NCI-H2107 treated with DMSO at 0.1 percent for 48 hours (cell line): Measurements from ENCODE around the gene ZNF536.
"Not testable (repeated sequence)": the region's sequence is repeated elsewhere in the genome, so short reads cannot be mapped to it uniquely, and the experiment has no call there.

Experiments
- DNase-seq: peaks from one replicate; lab custom pipeline; 2025; ENCODE audit not compliant: unreplicated experiment; lab: John Stamatoyannopoulos, UW

Gene ZNF536

GRCh38 chr19:30340771-30341561, 31.2 kb upstream of the ZNF536 start:
- DNase-seq = no peak

- DNase-seq = no peak
Observed at GRCh38 chr19:30341611-30342201, 30.5 kb upstream of the ZNF536 start.

- no peak for DNase-seq
Observed at GRCh38 chr19:30342901-30343300, 29.3 kb upstream of the ZNF536 start.

- DNase-seq = no peak
Observed at GRCh38 chr19:30344446-30345425, 27.4 kb upstream of the ZNF536 start.

GRCh38 chr19:30345686-30346085, 26.5 kb upstream of the ZNF536 start:
- no peak for DNase-seq

- DNase-seq = not testable (repeated sequence)
Observed at GRCh38 chr19:30346468-30346867, 25.7 kb upstream of the ZNF536 start.

- no peak for DNase-seq
Observed at GRCh38 chr19:30349131-30349730, 23.0 kb upstream of the ZNF536 start.

- no peak for DNase-seq
Observed at GRCh38 chr19:30350692-30351663, 21.2 kb upstream of the ZNF536 start.

- DNase-seq = no peak
Observed at GRCh38 chr19:30351774-30352173, 20.4 kb upstream of the ZNF536 start.

- no peak for DNase-seq
Observed at GRCh38 chr19:30353394-30353945, 18.7 kb upstream of the ZNF536 start.

GRCh38 chr19:30355586-30355985, 16.6 kb upstream of the ZNF536 start:
- no peak for DNase-seq

- no peak for DNase-seq
Observed at GRCh38 chr19:30356951-30357579, 15.1 kb upstream of the ZNF536 start.

- no peak for DNase-seq
Observed at GRCh38 chr19:30357580-30357954, 14.6 kb upstream of the ZNF536 start.

- DNase-seq = no peak
Observed at GRCh38 chr19:30358319-30358718, 13.9 kb upstream of the ZNF536 start.

- DNase-seq = no peak
Observed at GRCh38 chr19:30358821-30359580, 13.2 kb upstream of the ZNF536 start.

- no peak for DNase-seq
Observed at GRCh38 chr19:30359936-30360335, 12.2 kb upstream of the ZNF536 start.

- no peak for DNase-seq
Observed at GRCh38 chr19:30360376-30361106, 11.6 kb upstream of the ZNF536 start.

- no peak for DNase-seq
Observed at GRCh38 chr19:30361107-30361447, 11.1 kb upstream of the ZNF536 start.
